CD14-positive monocyte (primary cell): Measurements from ENCODE around the gene MACROD2. TPM values are rescaled to one million over a fixed set of nuclear protein-coding genes. Genes with fewer than 3 reads are reported as not detected.
"Not testable (repeated sequence)": the region's sequence is repeated elsewhere in the genome, so short reads cannot be mapped to it uniquely, and the experiment has no call there.

Source experiments
- DNase-seq, 3 donors: peaks; one replicate each; pipeline ENCODE4 v3.0.0-alpha.2; 2011 to 2022
- H2AFZ ChIP-seq: 2 replicates; pipeline ENCODE4 v1.6.0; 2012; ENCODE audit warnings: mild to moderate bottlenecking, low read depth, low read length, inconsistent platforms; ENCODE audit not compliant: insufficient read depth, poor library complexity, severe bottlenecking
- H3K27ac ChIP-seq, 2 donors: 1 replicate in 1 of 2; 2 replicates in 1 of 2; pipeline ENCODE4 v1.5.1; 2012 to 2013; ENCODE audit warnings: low read length in 2 of 2, control low read depth in 1 of 2, inconsistent platforms in 1 of 2, low read depth in 1 of 2, mild to moderate bottlenecking in 1 of 2
- H3K27me3 ChIP-seq, 2 donors: one replicate each; pipeline versions ENCODE4 v1.6.0 to v1.6.1; 2011 to 2013; ENCODE audit warnings: low read length in 2 of 2; ENCODE audit not compliant: control insufficient read depth in 2 of 2, insufficient read depth in 2 of 2
- H3K36me3 ChIP-seq, 2 donors: replicated peaks in 1 of 2; 1 replicate in 1 of 2; 2 replicates in 1 of 2; pipeline versions ENCODE4 v1.5.1 to v1.6.1; 2012 to 2013; ENCODE audit warnings: low read length in 2 of 2, control low read depth in 1 of 2, inconsistent platforms in 1 of 2, mild to moderate bottlenecking in 1 of 2; ENCODE audit not compliant: insufficient read depth in 2 of 2, control insufficient read depth in 1 of 2
- H3K4me1 ChIP-seq, 2 donors: 1 replicate in 1 of 2; 2 replicates in 1 of 2; pipeline versions ENCODE4 v1.5.1 to v1.6.1; 2012 to 2013; ENCODE audit warnings: low read length in 2 of 2, control low read depth in 1 of 2, inconsistent platforms in 1 of 2, mild to moderate bottlenecking in 1 of 2, moderate library complexity in 1 of 2; ENCODE audit not compliant: insufficient read depth in 2 of 2, control insufficient read depth in 1 of 2
- H3K4me2 ChIP-seq: replicated peaks from 2 replicates; pipeline ENCODE3; 2012; ENCODE audit warnings: low read length, moderate library complexity, mild to moderate bottlenecking; ENCODE audit not compliant: poor library complexity, severe bottlenecking; ENCODE audit errors: extremely low read depth
- H3K4me3 ChIP-seq, 3 experiments: fragments of 200-600 bp in 1 of 3; sonication (generic) in 1 of 3; replicated peaks in 1 of 3; 1 replicate in 2 of 3; 2 replicates in 1 of 3; pipeline ENCODE4 v1.5.1; 2011 to 2013; ENCODE audit warnings: low read length in 3 of 3, mild to moderate bottlenecking in 3 of 3, control low read depth in 2 of 3, low read depth in 2 of 3, inconsistent platforms in 1 of 3, moderate library complexity in 1 of 3
- H3K79me2 ChIP-seq: 2 replicates; pipeline ENCODE4 v1.6.0; 2012; ENCODE audit warnings: mild to moderate bottlenecking, control low read depth, inconsistent platforms, low read length, moderate library complexity; ENCODE audit not compliant: insufficient read depth
- H3K9ac ChIP-seq: 2 replicates; pipeline ENCODE4 v1.6.0; 2017; ENCODE audit warnings: low read length, mild to moderate bottlenecking; ENCODE audit not compliant: insufficient read depth, poor library complexity, severe bottlenecking
- H3K9me3 ChIP-seq, 2 donors: replicated peaks in 1 of 2; 1 replicate in 1 of 2; 2 replicates in 1 of 2; pipeline versions ENCODE4 v1.5.1 to v1.6.1; 2012 to 2013; ENCODE audit warnings: low read length in 2 of 2, control low read depth in 1 of 2; ENCODE audit not compliant: control insufficient read depth in 1 of 2, insufficient read depth in 1 of 2
- H4K20me1 ChIP-seq: 2 replicates; pipeline ENCODE4 v1.6.0; 2012; ENCODE audit warnings: mild to moderate bottlenecking, low read length, control low read depth, moderate library complexity; ENCODE audit not compliant: insufficient read depth
- H3K27ac Mint-ChIP-seq, 7 donors: one replicate each; pipeline ENCODE4 v1.8.0; 2020; ENCODE audit warnings: mild to moderate bottlenecking in 7 of 7, mixed read lengths in 7 of 7, moderate library complexity in 6 of 7, inconsistent platforms in 2 of 7
- H3K27me3 Mint-ChIP-seq, 3 donors: one replicate each; pipeline ENCODE4 v1.8.0; 2021 to 2022; ENCODE audit warnings: low read depth in 3 of 3, mild to moderate bottlenecking in 3 of 3, mixed read lengths in 3 of 3, moderate library complexity in 3 of 3, inconsistent platforms in 1 of 3
- H3K36me3 Mint-ChIP-seq, 2 donors: one replicate each; pipeline ENCODE4 v1.8.0; 2020; ENCODE audit warnings: mixed read lengths in 2 of 2, inconsistent platforms in 1 of 2, mild to moderate bottlenecking in 1 of 2
- H3K4me1 Mint-ChIP-seq: one replicate; pipeline ENCODE4 v1.8.0; 2020; ENCODE audit warnings: mild to moderate bottlenecking, mixed read lengths
- H3K4me3 Mint-ChIP-seq, 2 donors: one replicate each; pipeline ENCODE4 v1.8.0; 2020; ENCODE audit warnings: mild to moderate bottlenecking in 2 of 2, mixed read lengths in 2 of 2, moderate library complexity in 1 of 2
- H3K9me3 Mint-ChIP-seq, 7 donors: one replicate each; pipeline ENCODE4 v1.8.0; 2020 to 2022; ENCODE audit warnings: mixed read lengths in 7 of 7, mild to moderate bottlenecking in 6 of 7, moderate library complexity in 6 of 7, inconsistent platforms in 2 of 7
- WGBS: methylation state at CpG from one replicate; pipeline ENCODE4 v1.1.5; 2013; ENCODE audit warnings: missing lambda C conversion rate; ENCODE audit not compliant: insufficient coverage; 5-methylcytosine and 5-hydroxymethylcytosine counted together
- intact Hi-C, 2 donors: fragments of 100-400 bp; cut with micrococcal nuclease; formaldehyde crosslinking; loops; one replicate each; pipeline versions ENCODE4 v1.15.0 to v1.15.1; 2023
- polyA plus RNA-seq, 3 donors: library from polyadenylated mRNA; depleted of rRNA in 1 of 3; unstranded in 2 of 3; stranded (reverse) in 1 of 3; fragments of 300-500 nt in 2 of 3; fragments of >200 nt in 1 of 3; fragmentation: Illumina TruSeq in 2 of 3; gene quantifications; 1 replicate in 2 of 3; 2 replicates in 1 of 3; pipeline ENCODE4 v1.2.3, GENCODE V29; 2012 to 2021
- TF ChIP-seq, protein P1 (sequence below): fragments of 200-600 bp; IDR thresholded peaks from one replicate; pipeline ENCODE4 v1.8.0; 2022; ENCODE audit warnings: antibody characterized with exemption, mild to moderate bottlenecking

The MACROD2 gene
- polyA plus RNA-seq, 3 donors: 0.23 TPM; not detected in 2

DNA sequence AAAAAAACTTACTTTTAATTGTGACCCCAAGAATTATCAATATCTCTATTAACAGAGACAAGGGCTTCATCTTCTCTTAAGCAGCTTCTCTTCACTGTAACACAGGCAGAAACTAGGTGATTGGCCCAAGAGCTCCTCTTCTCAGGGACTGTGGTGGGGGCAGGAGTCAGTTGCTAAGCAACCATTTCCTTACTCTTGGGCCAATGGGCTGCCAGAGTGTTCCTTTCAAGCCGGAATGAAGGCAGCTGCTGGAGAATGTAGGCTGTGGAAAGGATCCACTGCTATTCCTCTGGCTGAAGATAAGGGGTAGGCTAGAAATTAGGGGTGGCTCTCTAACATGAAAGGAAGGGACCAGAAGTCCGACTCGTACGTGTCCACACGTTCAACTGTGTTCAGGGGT is 4.9 kb upstream of the MACROD2 start, which contains the start of gene SEL1L2:
Gene SEL1L2 (minus strand): TSS at position 150 of the 400 bp plus-strand sequence. CDS start 80 bp downstream, at position 70.
- Histone ChIP-seq H2AFZ (no peak within 1 kb of the TSS), H3K79me2 (no peaks in the 10 kb centered on the region), H3K4me1 (no peaks in the 10 kb centered on the region), H3K36me3 (no peaks in the 10 kb centered on the region), H3K9me3 (peaks cover 16 to 27% of the 10 kb centered on the region in 2 donors), H3K4me3 (no peak within 1 kb of the TSS), H3K4me2 (no peak within 1 kb of the TSS), H3K27ac (no peak within 1 kb of the TSS), H3K27me3 (peaks cover 0 to 15% of the 10 kb centered on the region in 2 donors), H3K9ac (no peak within 1 kb of the TSS), H4K20me1 (no peaks in the 10 kb centered on the region)
- peaks cover 5 to 23% (median 22%) of the 10 kb centered on the region in 3 donors for H3K27me3 Mint-ChIP-seq
- intact Hi-C loops: no loop called here
- no peak for DNase-seq
- H3K36me3 Mint-ChIP-seq: peaks cover 0 to 7% of the 10 kb centered on the region in 2 donors
- WGBS: no CpG with 5 or more reads among the region's 5 CpGs
- peaks cover 3% of the 10 kb centered on the region for H3K4me1 Mint-ChIP-seq
- peaks cover 11 to 43% (median 34%) of the 10 kb centered on the region in 7 donors for H3K9me3 Mint-ChIP-seq
- H3K27ac Mint-ChIP-seq: no peak within 1 kb of the TSS
- TF ChIP-seq, protein P1, sequence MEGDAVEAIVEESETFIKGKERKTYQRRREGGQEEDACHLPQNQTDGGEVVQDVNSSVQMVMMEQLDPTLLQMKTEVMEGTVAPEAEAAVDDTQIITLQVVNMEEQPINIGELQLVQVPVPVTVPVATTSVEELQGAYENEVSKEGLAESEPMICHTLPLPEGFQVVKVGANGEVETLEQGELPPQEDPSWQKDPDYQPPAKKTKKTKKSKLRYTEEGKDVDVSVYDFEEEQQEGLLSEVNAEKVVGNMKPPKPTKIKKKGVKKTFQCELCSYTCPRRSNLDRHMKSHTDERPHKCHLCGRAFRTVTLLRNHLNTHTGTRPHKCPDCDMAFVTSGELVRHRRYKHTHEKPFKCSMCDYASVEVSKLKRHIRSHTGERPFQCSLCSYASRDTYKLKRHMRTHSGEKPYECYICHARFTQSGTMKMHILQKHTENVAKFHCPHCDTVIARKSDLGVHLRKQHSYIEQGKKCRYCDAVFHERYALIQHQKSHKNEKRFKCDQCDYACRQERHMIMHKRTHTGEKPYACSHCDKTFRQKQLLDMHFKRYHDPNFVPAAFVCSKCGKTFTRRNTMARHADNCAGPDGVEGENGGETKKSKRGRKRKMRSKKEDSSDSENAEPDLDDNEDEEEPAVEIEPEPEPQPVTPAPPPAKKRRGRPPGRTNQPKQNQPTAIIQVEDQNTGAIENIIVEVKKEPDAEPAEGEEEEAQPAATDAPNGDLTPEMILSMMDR: no peak
- peak within 1 kb of the TSS in 1 of 2 donors; percentile 24 for H3K4me3 Mint-ChIP-seq

DNA sequence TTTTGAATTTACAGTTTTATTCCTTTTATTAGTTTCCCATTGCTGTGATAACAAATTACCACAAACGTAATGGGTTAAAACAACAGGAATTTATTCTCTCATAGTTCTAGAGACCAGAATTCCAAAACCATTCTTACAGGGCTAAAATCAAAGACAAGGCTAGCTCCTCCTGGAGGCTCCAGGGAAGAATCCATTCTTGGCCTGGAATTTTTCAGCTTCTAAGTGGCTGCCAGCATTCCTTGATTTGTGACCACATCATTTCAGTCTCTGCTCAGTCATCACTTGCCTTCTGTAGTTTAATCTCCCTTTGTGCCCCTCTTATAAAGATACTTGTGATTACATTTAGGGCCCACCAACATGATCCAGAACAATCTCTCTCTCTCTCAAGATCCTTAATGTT is 4.0 kb upstream of the MACROD2 start:
- Histone ChIP-seq H3K9ac (no peak overlapping the region), H3K9me3 (peaks cover 16 to 27% of the 10 kb centered on the region in 2 donors), H3K27ac (no peak overlapping the region), H3K79me2 (no peaks in the 10 kb centered on the region), H3K27me3 (peaks cover 2 to 19% of the 10 kb centered on the region in 2 donors), H3K4me1 (no peaks in the 10 kb centered on the region), H3K36me3 (no peaks in the 10 kb centered on the region), H2AFZ (no peak overlapping the region), H4K20me1 (no peaks in the 10 kb centered on the region), H3K4me2 (no peak overlapping the region), H3K4me3 (no peak overlapping the region)
- Mint-ChIP-seq H3K27me3 (peaks cover 7 to 27% (median 27%) of the 10 kb centered on the region in 3 donors), H3K27ac (no peak overlapping the region), H3K4me1 (peaks cover 7% of the 10 kb centered on the region), H3K9me3 (peaks cover 11 to 43% (median 36%) of the 10 kb centered on the region in 7 donors), H3K4me3 (no peak overlapping the region), H3K36me3 (peaks cover 2 to 7% of the 10 kb centered on the region in 2 donors)
- intact Hi-C loops: no loop called here
- no CpG with 5 or more reads among the region's 1 CpG for WGBS
- DNase-seq: no peak
- TF ChIP-seq, protein P1: no peak

DNA sequence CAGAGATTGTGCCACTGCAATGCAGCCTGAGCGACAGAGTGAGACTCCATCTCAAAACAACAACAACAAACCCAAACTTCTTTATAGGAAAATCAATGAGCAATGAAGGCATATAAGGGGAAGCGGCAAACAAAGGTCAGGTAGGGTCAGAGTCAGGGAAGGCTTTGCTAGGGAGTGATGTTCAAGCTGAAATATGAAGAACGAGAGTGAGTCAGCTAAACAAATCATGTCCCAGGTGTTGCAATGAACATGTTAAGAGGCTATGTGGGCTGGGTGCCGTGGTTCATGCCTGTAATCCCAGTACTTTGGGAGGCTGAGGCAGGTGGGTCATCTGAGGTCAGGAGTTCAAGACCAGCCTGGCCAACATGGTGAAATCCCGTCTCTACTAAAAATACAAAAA is 3.4 kb upstream of the MACROD2 start:
- intact Hi-C loops, H3K36me3 ChIP-seq, H3K36me3 Mint-ChIP-seq, H4K20me1 ChIP-seq, H3K4me1 Mint-ChIP-seq, H3K4me2 ChIP-seq, H3K27ac ChIP-seq, H3K27ac Mint-ChIP-seq, DNase-seq, H3K79me2 ChIP-seq, H3K9ac ChIP-seq, H3K4me3 Mint-ChIP-seq, H3K4me1 ChIP-seq, H2AFZ ChIP-seq, H3K4me3 ChIP-seq: not testable (repeated sequence)
- peaks cover 9 to 26% of the 10 kb centered on the region in 2 donors for H3K27me3 ChIP-seq
- peaks cover 16 to 27% of the 10 kb centered on the region in 2 donors for H3K9me3 ChIP-seq
- WGBS: 93% methylated on average over 3 of the region's 5 CpGs
- Mint-ChIP-seq H3K27me3 (peaks cover 13 to 34% (median 32%) of the 10 kb centered on the region in 3 donors), H3K9me3 (peaks cover 11 to 41% (median 35%) of the 10 kb centered on the region in 7 donors)
